Gastroesophageal sphincter (tissue), 4 donors: Measurements from ENCODE around the gene NRDC. TPM values are rescaled to one million over a fixed set of nuclear protein-coding genes. Genes with fewer than 3 reads are reported as not detected.

ENCODE experiments used
- ATAC-seq: fragments of 150-250 bp; one replicate; pipeline ENCODE4 v1.9.1; 2016; ENCODE audit warnings: mild to moderate bottlenecking, moderate library complexity
- H3K27ac ChIP-seq, 4 donors: fragments of 200-600 bp; sonication (generic) in 3 of 4; 1 replicate in 3 of 4; 2 replicates in 1 of 4; pipeline ENCODE4 v1.5.1; 2016 to 2019
- H3K27me3 ChIP-seq: fragments of 200-600 bp; sonication (generic); one replicate; pipeline ENCODE4 v1.5.1; 2019
- H3K36me3 ChIP-seq, 2 donors: fragments of 200-600 bp; sonication (generic); one replicate each; pipeline ENCODE4 v1.5.1; 2019; ENCODE audit warnings: control low read depth in 1 of 2
- H3K4me1 ChIP-seq, 3 donors: fragments of 200-600 bp; sonication (generic); 1 replicate in 2 of 3; 2 replicates in 1 of 3; pipeline ENCODE4 v1.5.1; 2016 to 2019; ENCODE audit warnings: control low read depth in 2 of 3
- H3K4me3 ChIP-seq, 2 donors: fragments of 200-600 bp; sonication (generic); one replicate each; pipeline ENCODE4 v1.5.1; 2019; ENCODE audit warnings: mild to moderate bottlenecking in 1 of 2, moderate library complexity in 1 of 2
- H3K9me3 ChIP-seq, 3 donors: fragments of 200-600 bp; sonication (generic); one replicate each; pipeline ENCODE4 v1.5.1; 2017 to 2019; ENCODE audit warnings: control low read depth in 2 of 3
- CTCF ChIP-seq, 4 experiments: fragments of 200-600 bp in 2 of 4; fragments of 450-650 bp in 2 of 4; sonication (generic) in 1 of 4; IDR thresholded peaks; one replicate each; pipeline ENCODE4 v1.5.1; 2017 to 2019; ENCODE audit warnings: antibody characterized with exemption in 4 of 4, mild to moderate bottlenecking in 2 of 4, moderate library complexity in 2 of 4
- EP300 ChIP-seq: sonication (generic); formaldehyde crosslinking; IDR thresholded peaks from one replicate; pipeline ENCODE4 v1.6.1; 2017; ENCODE audit warnings: antibody characterized with exemption, mild to moderate bottlenecking
- POLR2A ChIP-seq, 2 donors: fragments of 450-650 bp; IDR thresholded peaks; one replicate each; pipeline ENCODE4 v1.6.1; 2017; ENCODE audit warnings: antibody characterized with exemption in 2 of 2, mild to moderate bottlenecking in 2 of 2, moderate library complexity in 1 of 2
- POLR2AphosphoS5 ChIP-seq: sonication (generic); formaldehyde crosslinking; IDR thresholded peaks from one replicate; pipeline ENCODE4 v1.6.1; 2017; ENCODE audit warnings: antibody characterized with exemption
- WGBS, 2 donors: methylation state at CpG; one replicate each; pipeline ENCODE4 v1.1.5; 2018; ENCODE audit warnings: low coverage in 1 of 2; 5-methylcytosine and 5-hydroxymethylcytosine counted together
- total RNA-seq, 4 donors: library from RNA; depleted of rRNA; stranded (reverse); fragments of >200 nt; gene quantifications; one replicate each; pipeline ENCODE4 v1.1.0, GENCODE V29; 2016

NRDC gene
- total RNA-seq, 4 donors from 2014 or later, result 61.1 to 78.1 (median 67.5) TPM

- Histone ChIP-seq H3K9me3 (no peaks in the 10 kb centered on the region), H3K27ac (no peak overlapping the region), H3K4me1 (peaks cover 0 to 49% (median 19%) of the 10 kb centered on the region in 3 donors), H3K27me3 (no peaks in the 10 kb centered on the region), H3K36me3 (peaks cover 0 to 4% of the 10 kb centered on the region in 2 donors), H3K4me3 (no peak overlapping the region)
- WGBS, 2 donors, result 90 to 92% methylated on average over 2 to 6 of the region's 6 CpGs
- TF ChIP-seq POLR2A (IDR thresholded peaks at IDR 0.05), result no peak
- no peak for TF ChIP-seq EP300
- no peak for TF ChIP-seq CTCF (IDR thresholded peaks at IDR 0.05)
- no peak for TF ChIP-seq POLR2AphosphoS5
- ATAC-seq, result no peak
Observed at GRCh38 chr1:51871351-51871975, 7.1 kb downstream of the NRDC start.

GRCh38 chr1:51870603-51871350 is 7.8 kb downstream of the NRDC start:
- no peaks in the 10 kb centered on the region for H3K27me3 ChIP-seq
- peaks cover 0 to 4% of the 10 kb centered on the region in 2 donors for H3K36me3 ChIP-seq
- TF ChIP-seq CTCF (IDR thresholded peaks at IDR 0.05) (no peak), EP300 (no peak), POLR2A (IDR thresholded peaks at IDR 0.05) (no peak), POLR2AphosphoS5 (no peak)
- peaks cover 0 to 42% (median 13%) of the 10 kb centered on the region in 3 donors for H3K4me1 ChIP-seq
- ATAC-seq, result no peak
- no peaks in the 10 kb centered on the region for H3K9me3 ChIP-seq
- no peak overlapping the region for H3K27ac ChIP-seq
- WGBS, 2 donors, result 88 to 91% methylated on average over 4 to 6 of the region's 7 CpGs
- no peak overlapping the region for H3K4me3 ChIP-seq

- ATAC-seq, result no peak
- no peak overlapping the region for H3K4me3 ChIP-seq
- no peak for TF ChIP-seq POLR2AphosphoS5
- TF ChIP-seq POLR2A (IDR thresholded peaks at IDR 0.05), result no peak
- TF ChIP-seq CTCF (IDR thresholded peaks at IDR 0.05), result no peak
- no peak for TF ChIP-seq EP300
- H3K9me3 ChIP-seq, result no peaks in the 10 kb centered on the region
- H3K27me3 ChIP-seq, result no peaks in the 10 kb centered on the region
- no peaks in the 10 kb centered on the region for H3K36me3 ChIP-seq
- peaks cover 0 to 23% (median 0%) of the 10 kb centered on the region in 3 donors for H3K4me1 ChIP-seq
- whole genome bisulfite sequencing, 2 donors, result 93 to 94% methylated on average over 4 of the region's 4 CpGs
- no peak overlapping the region for H3K27ac ChIP-seq
Observed at GRCh38 chr1:51867479-51868232, 10.9 kb downstream of the NRDC start.

DNA sequence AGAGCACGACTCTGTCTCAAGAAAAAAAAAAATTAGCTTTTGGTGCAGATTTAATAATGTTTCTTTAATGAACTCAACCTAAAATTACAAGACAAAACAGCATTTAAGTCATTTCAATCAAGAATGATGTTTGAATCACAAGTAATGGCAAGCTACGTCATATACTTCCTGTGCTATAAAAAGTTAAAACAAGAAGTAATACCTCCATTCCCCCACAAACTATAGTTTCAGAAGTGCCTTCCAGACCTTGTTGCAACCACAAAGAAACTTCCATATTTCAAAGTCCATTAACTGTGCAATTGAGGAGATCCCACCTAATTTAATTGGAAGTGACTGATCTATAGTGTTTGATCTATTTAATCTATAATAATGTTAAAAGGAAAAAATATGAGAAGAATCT is 15.1 kb downstream of the NRDC start:
- no peak for TF ChIP-seq CTCF (IDR thresholded peaks at IDR 0.05)
- TF ChIP-seq POLR2AphosphoS5, result no peak
- Histone ChIP-seq H3K4me3 (no peak overlapping the region), H3K4me1 (peaks cover 0 to 9% (median 0%) of the 10 kb centered on the region in 3 donors), H3K36me3 (no peaks in the 10 kb centered on the region), H3K27ac (no peak overlapping the region), H3K27me3 (no peaks in the 10 kb centered on the region), H3K9me3 (no peaks in the 10 kb centered on the region)
- WGBS, 2 donors, result 89 to 100% methylated on average over 1 to 2 of the region's 2 CpGs
- ATAC-seq, result no peak
